ENCODE results near the gene CCL4. TPM values are rescaled to one million over a fixed set of nuclear protein-coding genes. Genes with fewer than 3 reads are reported as not detected.

CCL4 gene
- total and polyA plus RNA-seq, 2 donors (not counting 1 experiment from before 2014, with no cell fraction given) = not detected

GRCh38 chr17:36063786-36064541, 39.7 kb upstream of the CCL4 start, which contains the start of gene CCL18:
Gene CCL18 (plus strand): TSS chr17:36064272. CDS start chr17:36064343, 71 bp downstream.
- no peak within 1 kb of the TSS for H2AFZ ChIP-seq (ENCODE audit: low read length)
- no peak within 1 kb of the TSS for H3K4me2 ChIP-seq (ENCODE audit: extremely low read depth, insufficient read depth, low read length)
- TF ChIP-seq, protein P1, sequence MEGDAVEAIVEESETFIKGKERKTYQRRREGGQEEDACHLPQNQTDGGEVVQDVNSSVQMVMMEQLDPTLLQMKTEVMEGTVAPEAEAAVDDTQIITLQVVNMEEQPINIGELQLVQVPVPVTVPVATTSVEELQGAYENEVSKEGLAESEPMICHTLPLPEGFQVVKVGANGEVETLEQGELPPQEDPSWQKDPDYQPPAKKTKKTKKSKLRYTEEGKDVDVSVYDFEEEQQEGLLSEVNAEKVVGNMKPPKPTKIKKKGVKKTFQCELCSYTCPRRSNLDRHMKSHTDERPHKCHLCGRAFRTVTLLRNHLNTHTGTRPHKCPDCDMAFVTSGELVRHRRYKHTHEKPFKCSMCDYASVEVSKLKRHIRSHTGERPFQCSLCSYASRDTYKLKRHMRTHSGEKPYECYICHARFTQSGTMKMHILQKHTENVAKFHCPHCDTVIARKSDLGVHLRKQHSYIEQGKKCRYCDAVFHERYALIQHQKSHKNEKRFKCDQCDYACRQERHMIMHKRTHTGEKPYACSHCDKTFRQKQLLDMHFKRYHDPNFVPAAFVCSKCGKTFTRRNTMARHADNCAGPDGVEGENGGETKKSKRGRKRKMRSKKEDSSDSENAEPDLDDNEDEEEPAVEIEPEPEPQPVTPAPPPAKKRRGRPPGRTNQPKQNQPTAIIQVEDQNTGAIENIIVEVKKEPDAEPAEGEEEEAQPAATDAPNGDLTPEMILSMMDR (conservative IDR thresholded peaks at IDR 0.05 in 1 of 2, IDR thresholded peaks at IDR 0.05 in 1 of 2; ENCODE audit: low read depth in 1 of 2, low read length in 2 of 2) = no peak
- no peak for TF ChIP-seq EZH2 (IDR thresholded peaks at IDR 0.05; ENCODE audit: low read length, missing control alignments)
- no peak within 1 kb of the TSS for H3K9ac ChIP-seq (ENCODE audit: insufficient read depth, low read length)
- no peaks in the 10 kb centered on the region for H3K27me3 ChIP-seq (ENCODE audit: control insufficient read depth, insufficient read depth, low read length)
- H3K4me1 ChIP-seq (ENCODE audit: control insufficient read depth, extremely low read depth, insufficient read depth, low read length) = no peaks in the 10 kb centered on the region
- no peaks in the 10 kb centered on the region for H3K9me3 ChIP-seq (ENCODE audit: control insufficient read depth, insufficient read depth, low read depth, low read length)
- no peak for DNase-seq (ENCODE audit: low read depth in 2 of 2)
- no peak within 1 kb of the TSS for H3K4me3 ChIP-seq (replicated peaks in 1 of 4; ENCODE audit: control extremely low read depth in 1 of 4, insufficient read depth in 1 of 4, low read depth in 3 of 4, low read length in 4 of 4)
- H3K79me2 ChIP-seq (ENCODE audit: control insufficient read depth, insufficient read depth, low read length) = no peaks in the 10 kb centered on the region
- H3K27ac ChIP-seq (ENCODE audit: insufficient read depth, low read length) = no peak within 1 kb of the TSS
- H3K36me3 ChIP-seq (ENCODE audit: control insufficient read depth, insufficient read depth, low read length) = no peaks in the 10 kb centered on the region
- no peaks in the 10 kb centered on the region for H4K20me1 ChIP-seq (ENCODE audit: control insufficient read depth, extremely low read depth, insufficient read depth, low read length)

DNA sequence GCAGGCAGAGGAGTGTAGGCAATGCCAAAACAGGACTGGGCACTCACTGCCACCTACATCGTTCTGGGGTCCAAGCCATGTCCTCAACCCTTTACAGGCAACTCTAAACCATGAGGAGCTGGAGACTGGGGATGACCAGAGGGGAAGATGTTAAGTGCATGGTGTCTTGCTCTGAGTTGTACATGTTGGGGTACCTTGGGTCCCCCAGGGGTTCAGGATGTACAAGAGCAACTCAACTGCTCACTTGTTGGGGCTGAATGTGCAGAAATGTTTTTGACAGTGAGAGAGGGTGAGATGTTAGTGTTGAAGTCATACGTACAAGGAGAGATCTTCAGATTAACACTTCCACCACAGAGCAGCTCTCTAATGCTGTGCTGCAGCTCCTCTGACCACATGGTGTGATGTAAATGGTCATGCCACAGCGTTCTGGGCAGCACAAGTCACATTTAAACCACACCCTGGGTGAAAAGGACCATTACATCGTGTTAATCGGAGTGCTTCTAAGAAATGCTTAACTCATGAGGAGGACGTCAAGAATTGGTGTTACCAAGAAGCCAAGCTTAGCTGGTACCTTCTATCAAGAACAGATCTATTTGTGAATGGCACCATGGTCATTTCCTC, 37.2 kb upstream of the CCL4 start:
- H3K9me3 ChIP-seq (ENCODE audit: control insufficient read depth, insufficient read depth, low read depth, low read length) = no peaks in the 10 kb centered on the region
- no peak overlapping the region for H3K9ac ChIP-seq (ENCODE audit: insufficient read depth, low read length)
- no peaks in the 10 kb centered on the region for H3K79me2 ChIP-seq (ENCODE audit: control insufficient read depth, insufficient read depth, low read length)
- H3K27me3 ChIP-seq (ENCODE audit: control insufficient read depth, insufficient read depth, low read length) = no peaks in the 10 kb centered on the region
- DNase-seq (ENCODE audit: low read depth in 2 of 2) = no peak
- TF ChIP-seq, protein P1 (conservative IDR thresholded peaks at IDR 0.05 in 1 of 2, IDR thresholded peaks at IDR 0.05 in 1 of 2; ENCODE audit: low read depth in 1 of 2, low read length in 2 of 2) = no peak
- no peak for TF ChIP-seq EZH2 (IDR thresholded peaks at IDR 0.05; ENCODE audit: low read length, missing control alignments)
- no peaks in the 10 kb centered on the region for H4K20me1 ChIP-seq (ENCODE audit: control insufficient read depth, extremely low read depth, insufficient read depth, low read length)
- H2AFZ ChIP-seq (ENCODE audit: low read length) = no peak overlapping the region
- no peak overlapping the region for H3K27ac ChIP-seq (ENCODE audit: insufficient read depth, low read length)
- H3K4me1 ChIP-seq (ENCODE audit: control insufficient read depth, extremely low read depth, insufficient read depth, low read length) = no peaks in the 10 kb centered on the region
- no peaks in the 10 kb centered on the region for H3K36me3 ChIP-seq (ENCODE audit: control insufficient read depth, insufficient read depth, low read length)
- H3K4me3 ChIP-seq (replicated peaks in 1 of 4; ENCODE audit: control extremely low read depth in 1 of 4, insufficient read depth in 1 of 4, low read depth in 3 of 4, low read length in 4 of 4) = no peak overlapping the region
- H3K4me2 ChIP-seq (ENCODE audit: extremely low read depth, insufficient read depth, low read length) = no peak overlapping the region

DNA sequence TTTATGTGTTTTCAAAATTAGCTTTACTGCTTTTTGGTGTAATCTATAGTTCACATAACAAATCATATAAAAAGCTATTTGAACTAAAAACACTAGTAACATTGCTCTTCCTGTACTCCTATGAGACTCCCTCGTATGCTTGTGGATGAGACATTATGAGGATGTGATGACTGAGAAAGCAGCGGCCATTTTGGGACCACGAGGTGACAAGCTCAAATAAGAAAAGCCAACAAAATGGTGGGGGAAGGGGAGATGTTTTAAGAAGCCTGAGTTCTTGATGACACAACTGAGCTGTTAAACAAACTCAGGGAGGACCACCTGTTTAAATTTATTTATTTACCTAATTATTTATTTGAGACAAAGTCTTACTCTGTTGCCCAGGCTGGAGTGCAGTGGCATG, 35.1 kb upstream of the CCL4 start:
- H3K36me3 ChIP-seq (ENCODE audit: control insufficient read depth, insufficient read depth, low read length) = no peaks in the 10 kb centered on the region
- no peak for TF ChIP-seq EZH2 (IDR thresholded peaks at IDR 0.05; ENCODE audit: low read length, missing control alignments)
- TF ChIP-seq, protein P1 (conservative IDR thresholded peaks at IDR 0.05 in 1 of 2, IDR thresholded peaks at IDR 0.05 in 1 of 2; ENCODE audit: low read depth in 1 of 2, low read length in 2 of 2) = no peak

More for the DNA sequence above, 35.1 kb upstream of the CCL4 start:
- Histone ChIP-seq H3K27me3 (ENCODE audit: control insufficient read depth, insufficient read depth, low read length) (no peaks in the 10 kb centered on the region), H3K9me3 (ENCODE audit: control insufficient read depth, insufficient read depth, low read depth, low read length) (no peaks in the 10 kb centered on the region), H3K27ac (ENCODE audit: insufficient read depth, low read length) (no peak overlapping the region), H3K9ac (ENCODE audit: insufficient read depth, low read length) (no peak overlapping the region), H2AFZ (ENCODE audit: low read length) (no peak overlapping the region), H3K4me1 (ENCODE audit: control insufficient read depth, extremely low read depth, insufficient read depth, low read length) (no peaks in the 10 kb centered on the region), H4K20me1 (ENCODE audit: control insufficient read depth, extremely low read depth, insufficient read depth, low read length) (no peaks in the 10 kb centered on the region), H3K4me3 (replicated peaks in 1 of 4; ENCODE audit: control extremely low read depth in 1 of 4, insufficient read depth in 1 of 4, low read depth in 3 of 4, low read length in 4 of 4) (no peak overlapping the region), H3K4me2 (ENCODE audit: extremely low read depth, insufficient read depth, low read length) (no peak overlapping the region), H3K79me2 (ENCODE audit: control insufficient read depth, insufficient read depth, low read length) (no peaks in the 10 kb centered on the region)
- DNase-seq (ENCODE audit: low read depth in 2 of 2) = no peak

Measured in fibroblast of lung (primary cell).